ENCODE results near the gene SPAG9.
"Not testable (repeated sequence)": the region's sequence is repeated elsewhere in the genome, so short reads cannot be mapped to it uniquely, and the experiment has no call there.

SPAG9 gene

DNA sequence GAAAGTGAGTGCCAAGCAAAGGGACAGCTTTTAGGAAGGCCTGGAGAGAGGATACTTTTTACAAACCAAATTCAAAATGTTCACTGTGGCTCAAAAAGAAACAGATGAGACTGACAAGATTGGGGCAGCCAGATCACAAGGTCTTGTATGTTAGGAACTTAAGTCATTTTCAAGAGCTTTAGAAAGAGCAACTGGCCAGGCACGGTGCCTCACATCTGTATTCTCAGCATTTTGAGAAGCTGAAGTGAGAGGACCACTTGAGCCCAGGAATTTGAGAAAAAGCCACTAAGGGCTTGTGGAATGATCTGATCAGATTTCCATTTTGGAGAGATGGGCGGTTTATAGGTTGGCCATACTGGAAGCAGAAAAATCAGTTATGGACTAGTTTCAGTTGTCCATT, 17.2 kb downstream of the SPAG9 start:
- Histone ChIP-seq H3K9ac (ENCODE audit: insufficient read length) (no peak overlapping the region), H3K4me3 (no peak overlapping the region), H3K27ac (no peak overlapping the region), H3K9me3 (ENCODE audit: low read depth, low read length) (no peaks in the 10 kb centered on the region), H3K36me3 (ENCODE audit: insufficient read depth, low read length) (no peaks in the 10 kb centered on the region)
- no peak for TF ChIP-seq FOXP2 (optimal IDR thresholded peaks at IDR 0.05; ENCODE audit: control extremely low read depth, extremely low read length, insufficient read depth)
- TF ChIP-seq EZH2 (IDR thresholded peaks at IDR 0.05), result no peak
- no peak for TF ChIP-seq POLR2AphosphoS5 (IDR thresholded peaks at IDR 0.05; ENCODE audit: borderline replicate concordance, low read depth, low read length)
- no peak for DNase-seq (ENCODE audit: low read depth, low spot score)

DNA sequence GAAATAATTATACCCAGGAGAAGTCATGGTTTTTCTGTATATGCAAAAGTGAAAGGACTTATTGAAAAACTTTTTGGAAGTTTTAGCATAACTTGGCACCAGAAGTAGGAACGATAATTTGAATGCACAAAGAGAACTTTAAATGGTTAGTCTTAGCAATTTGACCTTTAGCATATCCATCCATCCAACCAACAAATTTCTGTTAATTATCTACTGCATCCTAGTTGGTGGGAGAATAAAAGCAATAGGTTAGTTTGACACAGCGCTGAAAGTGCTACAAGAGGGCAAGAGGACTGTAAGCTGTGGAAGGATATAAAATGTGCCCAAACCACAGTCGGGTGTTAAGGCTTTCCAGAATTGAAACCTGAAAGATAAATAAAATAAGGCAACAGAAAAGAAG, 17.6 kb downstream of the SPAG9 start:
- TF ChIP-seq FOXP2 (optimal IDR thresholded peaks at IDR 0.05; ENCODE audit: control extremely low read depth, extremely low read length, insufficient read depth), result no peak
- TF ChIP-seq EZH2 (IDR thresholded peaks at IDR 0.05), result no peak
- no peak for TF ChIP-seq POLR2AphosphoS5 (IDR thresholded peaks at IDR 0.05; ENCODE audit: borderline replicate concordance, low read depth, low read length)
- Histone ChIP-seq H3K9me3 (ENCODE audit: low read depth, low read length) (no peaks in the 10 kb centered on the region), H3K36me3 (ENCODE audit: insufficient read depth, low read length) (no peaks in the 10 kb centered on the region), H3K9ac (ENCODE audit: insufficient read length) (no peak overlapping the region), H3K4me3 (no peak overlapping the region), H3K27ac (no peak overlapping the region)
- DNase-seq (ENCODE audit: low read depth, low spot score), result no peak

DNA sequence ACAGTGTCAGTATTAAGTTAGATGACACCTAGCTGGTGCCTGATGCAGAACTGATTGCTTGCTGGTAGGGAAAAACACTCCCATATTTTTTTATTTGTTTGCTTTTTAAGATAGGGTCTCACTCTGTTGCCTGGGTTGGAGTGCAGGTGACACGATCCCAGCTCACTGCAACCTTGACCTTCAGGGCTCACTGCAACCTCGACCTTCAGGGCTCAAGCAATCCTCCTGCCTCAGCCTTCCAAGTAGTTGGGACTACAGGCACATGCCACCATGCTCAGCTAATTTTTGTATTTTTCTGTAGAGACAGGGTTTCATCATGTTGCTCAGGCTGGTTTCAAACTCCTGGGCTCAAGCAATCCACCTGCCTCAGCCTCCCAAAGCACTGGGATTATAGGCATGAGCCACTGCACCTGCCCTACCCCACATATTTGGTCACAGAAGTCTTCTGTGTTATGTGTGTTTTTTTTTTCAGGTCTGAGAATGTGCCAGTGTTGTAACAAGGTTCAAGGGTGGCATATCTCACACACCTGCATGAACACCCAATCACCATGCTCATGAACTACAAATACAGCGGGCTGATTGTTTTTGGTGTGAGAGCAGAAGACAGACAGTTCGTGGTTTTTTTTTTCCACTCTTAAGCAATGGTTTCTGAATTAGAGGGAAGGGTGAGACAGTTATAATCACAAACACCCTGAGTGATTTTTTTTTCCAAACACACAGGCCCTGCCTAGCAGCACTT, 22.8 kb downstream of the SPAG9 start:
- Histone ChIP-seq H3K36me3 (ENCODE audit: insufficient read depth, low read length) (no peaks in the 10 kb centered on the region), H3K9me3 (ENCODE audit: low read depth, low read length) (no peaks in the 10 kb centered on the region), H3K4me3 (no peak overlapping the region), H3K27ac (no peak overlapping the region), H3K9ac (ENCODE audit: insufficient read length) (no peak overlapping the region)
- DNase-seq (ENCODE audit: low read depth, low spot score), result no peak
- TF ChIP-seq EZH2 (IDR thresholded peaks at IDR 0.05) (no peak), POLR2AphosphoS5 (IDR thresholded peaks at IDR 0.05; ENCODE audit: borderline replicate concordance, low read depth, low read length) (no peak), FOXP2 (optimal IDR thresholded peaks at IDR 0.05; ENCODE audit: control extremely low read depth, extremely low read length, insufficient read depth) (no peak)

GRCh38 chr17:51091635-51092034, 29.0 kb downstream of the SPAG9 start:
- TF ChIP-seq FOXP2 (optimal IDR thresholded peaks at IDR 0.05; ENCODE audit: control extremely low read depth, extremely low read length, insufficient read depth) (no peak), EZH2 (IDR thresholded peaks at IDR 0.05) (no peak), POLR2AphosphoS5 (IDR thresholded peaks at IDR 0.05; ENCODE audit: borderline replicate concordance, low read depth, low read length) (no peak)
- H3K27ac ChIP-seq, result no peak overlapping the region
- no peak for DNase-seq (ENCODE audit: low read depth, low spot score)
- no peaks in the 10 kb centered on the region for H3K36me3 ChIP-seq (ENCODE audit: insufficient read depth, low read length)
- H3K9ac ChIP-seq (ENCODE audit: insufficient read length), result no peak overlapping the region
- no peak overlapping the region for H3K4me3 ChIP-seq
- no peaks in the 10 kb centered on the region for H3K9me3 ChIP-seq (ENCODE audit: low read depth, low read length)

DNA sequence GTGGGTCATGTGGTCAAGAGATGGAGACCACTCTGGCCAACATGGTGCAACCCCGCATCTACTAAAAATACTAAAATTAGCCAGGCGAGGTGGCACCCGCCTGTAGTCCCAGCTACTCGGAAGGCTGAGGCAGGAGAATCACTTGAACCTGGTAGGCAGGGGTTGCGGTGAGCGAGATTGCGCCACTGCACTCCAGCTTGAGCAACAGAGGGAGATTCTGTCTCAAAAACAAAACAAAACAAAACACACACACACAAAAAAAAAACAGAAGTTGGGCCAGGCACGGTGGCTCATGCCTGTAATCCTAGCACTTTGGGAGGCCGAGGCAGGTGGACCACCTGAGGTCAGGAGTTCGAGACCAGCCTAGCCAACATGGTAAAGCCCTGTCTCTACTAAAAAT, 31.8 kb downstream of the SPAG9 start:
- not testable (repeated sequence) for H3K9ac ChIP-seq (ENCODE audit: insufficient read length); H3K9me3 ChIP-seq (ENCODE audit: low read depth, low read length); DNase-seq (ENCODE audit: low read depth, low spot score); H3K36me3 ChIP-seq (ENCODE audit: insufficient read depth, low read length); H3K4me3 ChIP-seq; H3K27ac ChIP-seq

GRCh38 chr17:51088287-51088686, 32.4 kb downstream of the SPAG9 start:
- no peak overlapping the region for H3K4me3 ChIP-seq
- no peak for DNase-seq (ENCODE audit: low read depth, low spot score)
- H3K9ac ChIP-seq (ENCODE audit: insufficient read length), result no peak overlapping the region
- no peaks in the 10 kb centered on the region for H3K9me3 ChIP-seq (ENCODE audit: low read depth, low read length)
- TF ChIP-seq EZH2 (IDR thresholded peaks at IDR 0.05) (no peak), POLR2AphosphoS5 (IDR thresholded peaks at IDR 0.05; ENCODE audit: borderline replicate concordance, low read depth, low read length) (no peak), FOXP2 (optimal IDR thresholded peaks at IDR 0.05; ENCODE audit: control extremely low read depth, extremely low read length, insufficient read depth) (no peak)
- H3K27ac ChIP-seq, result no peak overlapping the region
- H3K36me3 ChIP-seq (ENCODE audit: insufficient read depth, low read length), result no peaks in the 10 kb centered on the region

DNA sequence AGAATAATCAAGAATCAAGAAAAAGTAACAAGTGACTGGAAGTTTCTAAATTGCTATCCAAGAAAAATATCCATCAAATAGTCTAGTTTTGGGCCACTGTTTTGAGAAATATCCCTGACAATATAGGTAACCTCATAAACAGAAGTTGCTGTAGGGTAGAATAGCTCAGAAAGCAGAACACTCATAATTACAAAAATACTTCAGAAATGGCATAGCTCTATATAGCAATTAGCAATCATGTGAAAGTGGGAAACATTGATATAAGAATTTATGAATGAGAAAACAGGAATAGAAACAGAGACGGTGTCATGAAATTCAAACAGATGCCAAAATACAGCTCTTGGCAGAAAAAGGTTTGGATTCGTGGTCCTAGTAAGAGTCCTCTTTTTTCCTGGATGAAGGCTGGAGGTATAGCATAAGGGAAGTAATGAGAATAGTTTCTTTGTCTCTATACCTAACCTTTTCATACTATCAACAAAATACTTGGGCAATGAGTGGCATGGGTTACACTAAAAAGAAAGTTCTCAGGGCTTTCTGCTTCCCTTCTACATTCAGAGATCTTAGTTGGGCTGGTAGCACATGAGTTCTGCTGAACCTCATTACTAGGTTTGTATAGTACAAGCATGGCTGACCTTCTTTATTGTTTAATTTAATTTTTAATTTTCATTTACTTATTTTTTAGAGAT, 33.5 kb downstream of the SPAG9 start:
- H3K9ac ChIP-seq (ENCODE audit: insufficient read length), result no peak overlapping the region
- no peak for TF ChIP-seq FOXP2 (optimal IDR thresholded peaks at IDR 0.05; ENCODE audit: control extremely low read depth, extremely low read length, insufficient read depth)
- H3K36me3 ChIP-seq (ENCODE audit: insufficient read depth, low read length), result no peaks in the 10 kb centered on the region
- no peak overlapping the region for H3K4me3 ChIP-seq
- H3K27ac ChIP-seq, result no peak overlapping the region
- no peaks in the 10 kb centered on the region for H3K9me3 ChIP-seq (ENCODE audit: low read depth, low read length)
- DNase-seq (ENCODE audit: low read depth, low spot score), result no peak

- Histone ChIP-seq H3K9ac (ENCODE audit: insufficient read length) (no peak overlapping the region), H3K36me3 (ENCODE audit: insufficient read depth, low read length) (no peaks in the 10 kb centered on the region), H3K9me3 (ENCODE audit: low read depth, low read length) (no peaks in the 10 kb centered on the region), H3K27ac (peak overlapping the region; percentile 75; the same call in 1 of the 2 replicates), H3K4me3 (no peak overlapping the region)
- TF ChIP-seq POLR2AphosphoS5 (IDR thresholded peaks at IDR 0.05; ENCODE audit: borderline replicate concordance, low read depth, low read length) (no peak), FOXP2 (optimal IDR thresholded peaks at IDR 0.05; ENCODE audit: control extremely low read depth, extremely low read length, insufficient read depth) (no peak), EZH2 (IDR thresholded peaks at IDR 0.05) (no peak)
- DNase-seq (ENCODE audit: low read depth, low spot score), result no peak
Observed at GRCh38 chr17:51085150-51085805, 35.4 kb downstream of the SPAG9 start.
